Duodenal mucosa (tissue), 2 donors: Measurements from ENCODE around the gene SKIDA1.

ENCODE experiments used
- H3K27ac ChIP-seq: one replicate; pipeline ENCODE4 v1.7.0; 2013; ENCODE audit warnings: low read depth, low read length
- H3K27me3 ChIP-seq, 2 donors: one replicate each; pipeline ENCODE4 v1.7.0; 2013; ENCODE audit warnings: low read length in 2 of 2, control low read depth in 1 of 2; ENCODE audit not compliant: insufficient read depth in 2 of 2, control insufficient read depth in 1 of 2
- H3K36me3 ChIP-seq, 2 donors: one replicate each; pipeline ENCODE4 v1.7.0; 2013; ENCODE audit warnings: low read length in 2 of 2, control low read depth in 1 of 2; ENCODE audit not compliant: insufficient read depth in 2 of 2, control insufficient read depth in 1 of 2
- H3K4me1 ChIP-seq, 2 donors: one replicate each; pipeline ENCODE4 v1.7.0; 2013; ENCODE audit warnings: low read length in 2 of 2, control low read depth in 1 of 2; ENCODE audit not compliant: insufficient read depth in 2 of 2, control insufficient read depth in 1 of 2
- H3K4me3 ChIP-seq, 2 donors: one replicate each; pipeline ENCODE4 v1.7.0; 2013; ENCODE audit warnings: low read length in 2 of 2, low read depth in 1 of 2
- H3K9ac ChIP-seq, 2 donors: one replicate each; pipeline ENCODE4 v1.7.0; 2013; ENCODE audit warnings: low read length in 2 of 2, low read depth in 1 of 2
- H3K9me3 ChIP-seq, 2 donors: one replicate each; pipeline ENCODE4 v1.7.0; 2013; ENCODE audit warnings: low read length in 2 of 2, control low read depth in 1 of 2; ENCODE audit not compliant: control insufficient read depth in 1 of 2

The SKIDA1 gene

DNA sequence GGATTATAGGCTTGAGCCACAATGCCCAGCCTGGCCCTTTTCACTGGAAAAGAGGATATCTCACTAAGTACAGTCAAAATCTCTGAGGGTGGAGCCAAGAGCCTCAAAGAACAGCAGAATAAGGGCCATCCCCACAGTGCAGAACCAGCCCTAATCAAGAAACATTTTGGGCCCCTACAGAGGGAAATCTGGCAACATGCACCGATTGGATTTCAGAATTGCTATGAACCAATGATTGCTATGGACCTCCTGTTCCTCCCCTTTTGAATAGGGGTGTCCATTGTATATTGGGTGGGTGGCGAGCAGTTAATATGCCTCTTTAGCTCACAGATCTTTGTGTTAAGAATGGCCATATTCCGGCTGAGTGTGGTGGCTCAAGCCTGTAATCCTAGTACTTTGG, 42.7 kb downstream of the SKIDA1 start:
- H3K9ac ChIP-seq = no peak overlapping the region
- no peak overlapping the region for H3K27ac ChIP-seq
- no peaks in the 10 kb centered on the region for H3K36me3 ChIP-seq
- no peaks in the 10 kb centered on the region for H3K4me1 ChIP-seq
- H3K27me3 ChIP-seq = peaks cover 0 to 4% of the 10 kb centered on the region in 2 donors
- H3K9me3 ChIP-seq = no peaks in the 10 kb centered on the region
- H3K4me3 ChIP-seq = no peak overlapping the region

DNA sequence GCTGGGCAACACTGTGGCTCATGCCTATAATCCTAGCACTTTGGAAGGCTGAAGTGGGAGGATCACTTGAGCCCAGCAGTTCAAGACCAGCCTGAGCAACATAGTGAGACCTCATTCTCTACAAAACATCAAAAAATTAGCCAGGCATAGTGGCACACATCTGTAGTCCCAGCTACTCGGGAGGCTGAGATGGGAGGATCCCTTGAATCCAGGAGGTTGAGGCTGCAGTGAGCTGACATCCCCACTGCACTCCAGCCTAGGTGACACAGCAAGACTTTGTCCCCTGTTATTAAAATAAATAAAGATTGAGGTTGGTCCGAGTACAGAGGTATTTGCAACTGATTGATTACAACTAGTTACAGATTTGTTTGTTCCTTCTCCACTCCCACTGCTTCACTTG, 44.1 kb downstream of the SKIDA1 start:
- Histone ChIP-seq H3K27me3 (peaks cover 0 to 4% of the 10 kb centered on the region in 2 donors), H3K36me3 (no peaks in the 10 kb centered on the region), H3K27ac (no peak overlapping the region), H3K9me3 (no peaks in the 10 kb centered on the region), H3K4me1 (no peaks in the 10 kb centered on the region), H3K9ac (no peak overlapping the region), H3K4me3 (no peak overlapping the region)

DNA sequence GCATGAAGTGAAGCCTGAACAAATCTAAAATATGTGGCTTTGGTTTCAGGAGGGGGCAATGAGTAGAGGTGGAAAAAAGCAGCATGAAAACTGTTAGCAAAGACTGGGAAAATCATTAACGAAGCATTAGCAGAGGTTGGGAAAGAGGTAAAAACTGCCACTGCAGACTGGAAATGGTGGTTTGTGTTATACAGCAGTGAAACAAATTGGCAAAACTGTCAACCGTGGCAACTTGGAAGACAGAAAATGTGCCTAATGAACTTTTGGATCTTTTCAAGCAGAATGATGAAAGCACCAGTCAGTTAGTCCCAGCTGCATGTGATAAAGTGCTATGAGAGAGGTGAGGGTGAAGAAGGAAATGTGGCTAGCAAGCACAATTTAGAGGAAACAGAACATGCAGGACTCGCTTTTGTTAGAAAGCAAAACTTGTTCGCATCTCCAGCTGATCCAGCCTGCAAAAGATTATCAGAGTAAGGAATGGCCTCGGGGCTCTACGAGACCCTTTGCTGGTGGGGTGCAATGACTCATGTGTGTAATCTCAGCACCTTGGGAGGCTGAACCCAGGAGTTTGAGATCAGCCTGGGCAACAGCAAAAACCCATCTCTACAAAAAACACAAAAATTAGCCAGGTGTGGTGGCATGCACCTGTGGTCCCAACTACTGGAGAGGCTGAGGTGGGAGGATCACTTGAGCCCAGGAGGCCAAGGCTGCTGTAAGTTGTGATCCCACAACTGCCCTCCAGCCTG, 45.7 kb downstream of the SKIDA1 start:
- Histone ChIP-seq H3K4me3 (no peak overlapping the region), H3K9me3 (no peaks in the 10 kb centered on the region), H3K27me3 (peaks cover 0 to 4% of the 10 kb centered on the region in 2 donors), H3K36me3 (no peaks in the 10 kb centered on the region), H3K4me1 (no peaks in the 10 kb centered on the region), H3K27ac (no peak overlapping the region), H3K9ac (no peak overlapping the region)

DNA sequence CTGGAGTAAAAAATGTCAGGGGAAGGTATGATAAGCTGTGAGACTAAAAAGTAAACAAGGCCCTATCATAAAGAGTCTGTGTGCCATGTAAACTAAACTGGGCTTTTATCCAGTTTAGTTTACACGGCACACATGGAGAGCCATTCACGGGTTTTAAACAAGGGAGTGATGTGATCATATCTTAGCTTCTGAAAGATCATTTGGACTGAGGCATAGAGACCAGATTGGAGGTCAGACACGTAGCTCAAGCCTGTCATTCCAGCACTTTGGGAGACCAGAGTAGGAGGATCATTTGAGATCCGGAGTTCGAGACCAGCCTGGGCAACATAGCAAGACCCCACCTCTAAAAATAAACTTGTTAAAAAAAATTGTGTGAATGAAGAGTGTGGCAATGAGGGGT, 50.1 kb downstream of the SKIDA1 start:
- Histone ChIP-seq H3K9ac (no peak overlapping the region), H3K9me3 (no peaks in the 10 kb centered on the region), H3K27ac (no peak overlapping the region), H3K36me3 (no peaks in the 10 kb centered on the region), H3K4me3 (no peak overlapping the region), H3K27me3 (peaks cover 0 to 4% of the 10 kb centered on the region in 2 donors), H3K4me1 (no peaks in the 10 kb centered on the region)

DNA sequence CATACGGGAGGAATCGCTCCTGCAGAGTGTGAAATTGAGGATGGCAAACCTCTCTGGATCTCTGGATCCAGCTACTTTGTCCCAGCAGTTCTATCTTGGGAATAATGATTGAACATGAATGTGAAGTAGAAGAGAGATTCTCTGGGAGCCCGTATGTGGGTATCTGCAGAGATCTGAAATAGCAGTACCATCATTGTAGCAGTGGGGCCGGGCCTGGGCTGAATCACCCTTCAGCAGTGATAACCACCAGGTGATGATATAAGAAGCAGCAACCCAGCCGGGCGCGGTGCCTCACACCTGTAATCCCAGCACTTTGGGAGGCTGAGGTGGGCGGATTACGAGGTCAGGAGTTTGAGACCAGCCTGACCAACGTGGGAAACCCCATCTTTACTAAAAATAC, 51.9 kb downstream of the SKIDA1 start:
- Histone ChIP-seq H3K9ac (no peak overlapping the region), H3K4me3 (no peak overlapping the region), H3K27ac (no peak overlapping the region), H3K9me3 (no peaks in the 10 kb centered on the region), H3K36me3 (no peaks in the 10 kb centered on the region), H3K4me1 (no peaks in the 10 kb centered on the region), H3K27me3 (no peaks in the 10 kb centered on the region)

DNA sequence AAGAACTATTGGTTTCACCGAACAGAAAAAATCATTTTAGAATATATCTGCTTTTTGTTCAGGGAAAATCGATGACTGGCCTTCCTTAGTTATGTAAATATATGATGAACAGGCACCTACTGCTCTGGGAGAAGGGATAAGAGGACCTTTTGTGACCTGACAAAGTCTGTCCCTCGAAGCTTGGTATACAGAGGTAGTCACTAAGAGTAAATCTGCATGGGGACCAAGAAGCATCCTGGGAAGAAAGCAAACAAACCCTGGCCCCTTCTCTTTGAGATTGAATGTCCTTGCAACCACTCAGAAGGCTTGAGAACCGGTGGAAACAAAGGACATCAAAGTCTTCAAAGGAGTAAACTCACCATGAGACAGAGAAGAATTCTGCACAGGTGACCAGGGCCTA, 52.3 kb downstream of the SKIDA1 start:
- H3K9me3 ChIP-seq = no peaks in the 10 kb centered on the region
- no peak overlapping the region for H3K27ac ChIP-seq
- H3K4me3 ChIP-seq = no peak overlapping the region
- no peaks in the 10 kb centered on the region for H3K27me3 ChIP-seq
- H3K9ac ChIP-seq = no peak overlapping the region
- no peaks in the 10 kb centered on the region for H3K36me3 ChIP-seq
- no peaks in the 10 kb centered on the region for H3K4me1 ChIP-seq

DNA sequence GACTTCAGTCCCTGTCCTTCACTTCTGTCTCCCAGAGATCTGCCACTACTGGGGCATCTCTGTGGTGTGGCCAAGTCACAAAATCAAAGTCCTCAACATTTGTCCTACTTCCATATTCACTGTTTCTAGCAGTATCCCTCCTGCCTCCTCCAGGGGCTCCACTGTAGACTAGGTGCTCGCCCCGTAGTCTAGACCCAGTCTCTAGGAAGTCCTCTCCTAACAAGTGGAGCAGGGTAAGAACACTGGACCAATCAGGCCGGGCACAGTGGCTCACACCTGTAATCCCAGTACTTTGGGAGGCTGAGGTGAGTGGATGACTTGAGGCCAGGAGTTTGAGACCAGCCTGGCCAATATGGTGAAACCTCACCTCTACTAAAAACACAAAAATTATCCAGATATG, 57.4 kb downstream of the SKIDA1 start:
- H3K9ac ChIP-seq = no peak overlapping the region
- no peak overlapping the region for H3K27ac ChIP-seq
- H3K4me3 ChIP-seq = no peak overlapping the region
- no peaks in the 10 kb centered on the region for H3K27me3 ChIP-seq
- no peaks in the 10 kb centered on the region for H3K9me3 ChIP-seq
- no peaks in the 10 kb centered on the region for H3K36me3 ChIP-seq
- no peaks in the 10 kb centered on the region for H3K4me1 ChIP-seq

DNA sequence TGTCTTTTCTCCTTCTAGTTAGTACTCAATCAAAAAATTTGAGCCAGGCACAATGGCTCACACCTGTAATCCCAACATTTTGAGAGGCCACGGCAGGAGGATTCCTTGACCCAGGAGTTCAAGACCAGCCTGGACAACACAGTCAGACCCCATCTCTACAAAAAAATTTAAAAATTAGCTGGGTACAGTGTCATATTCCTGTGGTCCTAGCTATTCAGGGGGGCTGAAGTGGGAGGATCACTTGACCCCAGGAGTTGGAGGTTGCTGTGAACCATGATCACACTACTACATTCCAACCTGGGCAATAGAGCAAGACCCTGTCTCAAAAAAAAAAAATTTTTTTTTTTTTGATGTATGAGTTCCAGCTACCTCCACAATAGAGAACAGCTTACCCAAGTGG, 57.8 kb downstream of the SKIDA1 start:
- H3K9me3 ChIP-seq = no peaks in the 10 kb centered on the region
- no peaks in the 10 kb centered on the region for H3K27me3 ChIP-seq
- H3K36me3 ChIP-seq = no peaks in the 10 kb centered on the region
- H3K27ac ChIP-seq = no peak overlapping the region
- no peaks in the 10 kb centered on the region for H3K4me1 ChIP-seq
- H3K4me3 ChIP-seq = no peak overlapping the region
- no peak overlapping the region for H3K9ac ChIP-seq

DNA sequence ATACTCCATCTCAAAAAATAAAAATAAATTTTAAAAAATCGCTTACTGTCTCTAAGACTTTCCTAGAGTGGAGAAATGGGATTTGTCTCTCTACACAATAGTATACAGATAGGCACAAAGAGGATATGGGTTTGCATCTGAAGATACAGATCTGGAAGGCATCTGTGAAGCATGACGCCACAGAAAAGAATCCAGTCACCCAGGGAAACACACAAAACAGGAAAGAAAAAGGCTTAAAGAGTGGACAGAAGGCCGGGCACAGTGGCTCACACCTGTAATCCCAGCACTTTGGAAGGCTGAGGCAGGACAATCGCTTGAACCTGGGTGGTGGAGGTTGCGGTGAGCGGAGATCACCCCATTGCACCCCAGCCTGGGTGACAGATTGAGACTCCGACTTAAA, 61.3 kb downstream of the SKIDA1 start:
- H3K9ac ChIP-seq = no peak overlapping the region
- H3K4me3 ChIP-seq = no peak overlapping the region
- no peaks in the 10 kb centered on the region for H3K27me3 ChIP-seq
- no peaks in the 10 kb centered on the region for H3K4me1 ChIP-seq
- H3K9me3 ChIP-seq = no peaks in the 10 kb centered on the region
- H3K36me3 ChIP-seq = no peaks in the 10 kb centered on the region
- no peak overlapping the region for H3K27ac ChIP-seq
